H1 (cell line): ENCODE results near the gene MRPL20. TPM values are rescaled to one million over a fixed set of nuclear protein-coding genes. Genes with fewer than 3 reads are reported as not detected.

ENCODE experiments used
- CTCF ChIA-PET: fragments of 300-600 bp; sonication (Branson Sonifier 250); formaldehyde crosslinking; loops from one replicate; lab custom pipeline; 2021; ENCODE audit not compliant: partially characterized antibody; lab: Charles Lee
- POLR2A ChIA-PET: fragments of 300-600 bp; sonication (Branson Sonifier 250); formaldehyde crosslinking; loops from one replicate; lab custom pipeline; 2021; ENCODE audit warnings: inconsistent platforms; ENCODE audit not compliant: partially characterized antibody; lab: Charles Lee
- DNase-seq, 2 experiments: peaks; one replicate each; pipeline versions ENCODE4 v3.0.0 to v3.0.0-alpha.2; 2010 to 2022; ENCODE audit warnings: low spot score in 2 of 2, low read depth in 1 of 2, mixed read lengths in 1 of 2
- FAIRE-seq: peaks from 2 replicates; lab custom pipeline; 2011; peaks lifted over from hg19 to GRCh38; lab: Jason Lieb, UNC
- H2AFZ ChIP-seq: 2 replicates; pipeline ENCODE4 v1.8.1; 2012; ENCODE audit warnings: low read length, inconsistent platforms
- H2AK5ac ChIP-seq: 2 replicates; pipeline ENCODE4 v1.6.1; 2013; ENCODE audit warnings: low read depth, low read length
- H2BK120ac ChIP-seq: replicated peaks from 2 replicates; pipeline ENCODE3; 2013; ENCODE audit warnings: low read depth, low read length, inconsistent platforms
- H2BK12ac ChIP-seq: 2 replicates; pipeline ENCODE4 v1.6.1; 2013; ENCODE audit warnings: low read depth, low read length
- H2BK15ac ChIP-seq: 2 replicates; pipeline ENCODE4 v1.6.1; 2013; ENCODE audit warnings: low read length
- H2BK20ac ChIP-seq: 2 replicates; pipeline ENCODE4 v1.6.1; 2013; ENCODE audit warnings: low read length
- H2BK5ac ChIP-seq: 2 replicates; pipeline ENCODE4 v1.6.1; 2013; ENCODE audit warnings: low read depth, low read length
- H3K14ac ChIP-seq: 2 replicates; pipeline ENCODE4 v1.6.1; 2013; ENCODE audit warnings: inconsistent platforms; ENCODE audit not compliant: insufficient read length
- H3K18ac ChIP-seq: 2 replicates; pipeline ENCODE4 v1.6.1; 2013; ENCODE audit warnings: low read length; ENCODE audit errors: extremely low read depth
- H3K23ac ChIP-seq: 2 replicates; pipeline ENCODE4 v1.6.1; 2013; ENCODE audit warnings: inconsistent platforms; ENCODE audit not compliant: insufficient read length
- H3K23me2 ChIP-seq: 2 replicates; pipeline ENCODE4 v1.6.1; 2013; ENCODE audit warnings: low read depth, low read length
- H3K27ac ChIP-seq: 2 replicates; pipeline ENCODE4 v1.6.1; 2011; ENCODE audit warnings: low read depth, low read length, inconsistent platforms
- H3K27me3 ChIP-seq, 4 experiments: replicated peaks in 1 of 4; 1 replicate in 1 of 4; 2 replicates in 3 of 4; pipeline versions ENCODE4 v1.6.1 to v1.8.1; 2011 to 2013; ENCODE audit warnings: low read length in 3 of 4, mild to moderate bottlenecking in 3 of 4, inconsistent platforms in 2 of 4, mixed read lengths in 2 of 4, moderate library complexity in 1 of 4; ENCODE audit not compliant: control insufficient read depth in 3 of 4, insufficient read depth in 3 of 4; ENCODE audit errors: extremely low read depth in 1 of 4
- H3K36me3 ChIP-seq, 4 experiments: 2 replicates each; pipeline versions ENCODE4 v1.6.1 to v1.8.1; 2011 to 2013; ENCODE audit warnings: mild to moderate bottlenecking in 4 of 4, low read length in 3 of 4, moderate library complexity in 2 of 4, control low read depth in 1 of 4, inconsistent platforms in 1 of 4; ENCODE audit not compliant: insufficient read depth in 4 of 4, control insufficient read depth in 2 of 4
- H3K4ac ChIP-seq: replicated peaks from 2 replicates; pipeline ENCODE3; 2013; ENCODE audit warnings: low read length, low read depth, mixed read lengths, inconsistent platforms; ENCODE audit not compliant: insufficient read length
- H3K4me1 ChIP-seq, 4 experiments: replicated peaks in 1 of 4; 1 replicate in 1 of 4; 2 replicates in 3 of 4; pipeline versions ENCODE4 v1.6.1 to v1.8.1; 2011 to 2013; ENCODE audit warnings: low read length in 3 of 4, inconsistent platforms in 2 of 4, mixed read lengths in 1 of 4; ENCODE audit not compliant: insufficient read depth in 4 of 4, control insufficient read depth in 3 of 4
- H3K4me2 ChIP-seq, 2 experiments: 2 replicates each; pipeline versions ENCODE4 v1.6.1 to v1.8.1; 2011 to 2013; ENCODE audit warnings: low read depth in 2 of 2, low read length in 2 of 2, control low read depth in 1 of 2, inconsistent platforms in 1 of 2, mild to moderate bottlenecking in 1 of 2; ENCODE audit not compliant: insufficient read depth in 1 of 2
- H3K4me3 ChIP-seq, 4 experiments: fragments of 200-600, 300-600 bp in 1 of 4; sonication (generic), shearing (Covaris generic), sonication (Bioruptor Twin) in 1 of 4; 2 replicates each; pipeline versions ENCODE4 v1.5.1 to v1.8.1; 2011 to 2016; ENCODE audit warnings: low read length in 4 of 4, low read depth in 3 of 4, control low read depth in 2 of 4, inconsistent platforms in 2 of 4, mild to moderate bottlenecking in 2 of 4, mixed read lengths in 1 of 4, moderate library complexity in 1 of 4; ENCODE audit not compliant: insufficient read depth in 2 of 4; ENCODE audit errors: extremely low read depth in 1 of 4
- H3K56ac ChIP-seq: replicated peaks from 2 replicates; pipeline ENCODE3; 2013; ENCODE audit warnings: low read depth, mild to moderate bottlenecking, mixed read lengths, low read length, inconsistent platforms; ENCODE audit not compliant: insufficient read length
- H3K79me1 ChIP-seq: 2 replicates; pipeline ENCODE4 v1.6.1; 2013; ENCODE audit warnings: low read depth, low read length, control low read depth
- H3K79me2 ChIP-seq, 2 experiments: 2 replicates each; pipeline versions ENCODE4 v1.6.1 to v1.8.1; 2012 to 2013; ENCODE audit warnings: low read length in 2 of 2, mild to moderate bottlenecking in 2 of 2, inconsistent platforms in 1 of 2; ENCODE audit not compliant: insufficient read depth in 2 of 2, control insufficient read depth in 1 of 2
- H3K9ac ChIP-seq, 4 experiments: replicated peaks in 1 of 4; 1 replicate in 1 of 4; 2 replicates in 3 of 4; pipeline versions ENCODE4 v1.6.1 to v1.8.1; 2011 to 2013; ENCODE audit warnings: low read depth in 3 of 4, low read length in 3 of 4, control low read depth in 2 of 4, mild to moderate bottlenecking in 2 of 4, moderate library complexity in 2 of 4, inconsistent platforms in 1 of 4; ENCODE audit errors: extremely low read depth in 1 of 4
- H3K9me3 ChIP-seq, 2 experiments: 2 replicates each; pipeline versions ENCODE4 v1.6.1 to v1.8.1; 2012 to 2013; ENCODE audit warnings: mild to moderate bottlenecking in 2 of 2, moderate library complexity in 2 of 2, control low read depth in 1 of 2, inconsistent platforms in 1 of 2, low read depth in 1 of 2, low read length in 1 of 2, mixed read lengths in 1 of 2; ENCODE audit not compliant: insufficient read depth in 2 of 2
- H4K20me1 ChIP-seq, 2 experiments: replicated peaks in 1 of 2; 2 replicates each; pipeline versions ENCODE3 to v1.8.1; 2011 to 2013; ENCODE audit warnings: inconsistent platforms in 2 of 2, low read length in 2 of 2, mild to moderate bottlenecking in 1 of 2; ENCODE audit not compliant: insufficient read depth in 2 of 2, control insufficient read depth in 1 of 2
- H4K5ac ChIP-seq: 2 replicates; pipeline ENCODE4 v1.6.1; 2013; ENCODE audit warnings: low read length, low read depth, mixed read lengths, inconsistent platforms; ENCODE audit not compliant: insufficient read length
- H4K8ac ChIP-seq: 2 replicates; pipeline ENCODE4 v1.8.0; 2013; ENCODE audit warnings: mild to moderate bottlenecking, moderate library complexity, low read length, inconsistent platforms; ENCODE audit not compliant: insufficient read depth; ENCODE audit errors: extremely low read depth
- H4K91ac ChIP-seq: replicated peaks from 2 replicates; pipeline ENCODE3; 2013; ENCODE audit warnings: low read length, mixed read lengths, inconsistent platforms; ENCODE audit not compliant: insufficient read length
- GTF2F1 ChIP-seq: IDR thresholded peaks from 2 replicates; pipeline ENCODE4 v1.6.1; 2012; ENCODE audit warnings: low read depth, low read length, improper control_type of control experiment, borderline replicate concordance
- PHF8 ChIP-seq: fragments of 200-600 bp; sonication (generic); conservative IDR thresholded peaks from 2 replicates; pipeline ENCODE4 v1.7.1; 2012; ENCODE audit warnings: low read depth, mild to moderate bottlenecking, inconsistent platforms, low read length, moderate library complexity
- POLR2A ChIP-seq, 2 experiments: IDR thresholded peaks; 1 replicate in 1 of 2; 2 replicates in 1 of 2; pipeline ENCODE4 v1.6.1; 2011; ENCODE audit warnings: low read depth in 2 of 2, low read length in 2 of 2, mild to moderate bottlenecking in 2 of 2; ENCODE audit errors: control extremely low read depth in 1 of 2
- POLR2AphosphoS5 ChIP-seq: IDR thresholded peaks from 2 replicates; pipeline ENCODE4 v1.6.1; 2011; ENCODE audit warnings: low read depth, low read length
- SP1 ChIP-seq: IDR thresholded peaks from 2 replicates; pipeline ENCODE4 v1.6.1; 2011; ENCODE audit warnings: low read depth, low read length
- TAF7 ChIP-seq: optimal IDR thresholded peaks from 2 replicates; pipeline ENCODE3; 2011; ENCODE audit warnings: low read depth, mild to moderate bottlenecking, inconsistent platforms, low read length, moderate library complexity, borderline replicate concordance
- TCF12 ChIP-seq: IDR thresholded peaks from 2 replicates; pipeline ENCODE4 v1.6.1; 2011; ENCODE audit warnings: low read depth, mild to moderate bottlenecking, low read length
- WGBS, 2 experiments: shearing (Covaris generic) in 1 of 2; methylation state at CpG; one replicate each; pipeline versions ENCODE4 v1.1.6 to v1.1.7; 2013 to 2015; ENCODE audit warnings: low lambda C conversion rate in 2 of 2, mixed read lengths in 2 of 2, inconsistent platforms in 1 of 2, low coverage in 1 of 2, missing lambda C conversion rate in 1 of 2; ENCODE audit not compliant: insufficient replicate concordance in 2 of 2, insufficient coverage in 1 of 2, insufficient read length in 1 of 2; ENCODE audit errors: extremely low coverage in 1 of 2, missing lambda C conversion rate in 1 of 2; 5-methylcytosine and 5-hydroxymethylcytosine counted together
- polyA plus RNA-seq, 7 experiments: library from polyadenylated mRNA; depleted of rRNA in 3 of 7; stranded (reverse) in 5 of 7; unstranded in 2 of 7; fragments of >200 nt in 5 of 7; fragments of 200-250 nt in 2 of 7; gene quantifications; 1 replicate in 5 of 7; 2 replicates in 1 of 7; 4 replicates in 1 of 7; pipeline versions ENCODE4 v1.2.1 to v1.2.3, GENCODE V29; 2011 to 2013; ENCODE audit warnings: missing spikeins in 2 of 7, mixed read lengths in 2 of 7
- total RNA-seq: library from RNA; stranded (reverse); fragmentation: NEBNext Ultra II Directional; extraction: Animal tissue kit (Norgen Biotek cat#: 25700); gene quantifications from 2 replicates; pipeline ENCODE4 v1.2.1, GENCODE V29; 2021

MRPL20 gene
- total and polyA plus RNA-seq, 2 of the 8 experiments (the other 6 are each of a cell fraction or from before 2014, with no cell fraction given), result 126 to 151 TPM

DNA sequence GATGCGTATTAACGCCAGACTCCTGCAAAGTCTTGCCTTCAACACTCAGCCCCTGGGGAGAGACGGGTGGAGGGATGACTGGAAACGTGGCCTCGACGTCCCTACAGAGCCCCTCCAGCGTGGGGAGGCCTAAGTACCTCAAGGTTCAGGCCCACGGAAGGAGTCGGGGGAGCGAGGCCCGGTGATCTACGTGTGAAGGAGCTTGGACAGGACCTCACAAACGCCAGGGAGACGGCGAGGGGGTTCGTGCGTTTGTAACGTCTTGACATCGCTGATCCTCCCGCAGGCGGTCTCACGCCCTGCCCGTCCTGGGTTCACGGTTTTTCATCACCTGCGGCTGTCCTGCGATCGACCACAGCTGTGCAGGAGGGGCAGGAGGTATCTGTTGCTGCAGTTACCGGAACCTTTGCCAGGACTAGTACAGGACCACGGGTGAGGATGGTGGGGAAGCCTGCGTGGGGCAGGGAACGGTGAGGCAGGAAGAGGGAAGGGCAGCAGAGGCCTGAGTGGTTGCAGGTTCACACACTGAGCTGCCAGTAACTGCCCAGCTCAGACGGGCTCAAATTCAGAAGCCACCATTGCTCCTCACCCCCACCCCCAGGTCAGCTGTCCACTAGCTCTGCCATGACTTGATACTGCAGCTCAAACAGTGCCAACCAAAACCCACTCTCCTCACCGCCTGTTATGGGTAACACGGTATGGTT lies 7.1 kb downstream of the MRPL20 start:
- 22% methylated on average over 34 of the region's 34 CpGs; no CpG with 5 or more reads in 1 of the 2 experiments for WGBS, 2 experiments
- H4K5ac ChIP-seq, result peak overlapping the region; percentile 99
- H2BK20ac ChIP-seq, result no peak overlapping the region
- peaks cover 27 to 62% (median 43%) of the 10 kb centered on the region in 4 experiments for H3K36me3 ChIP-seq
- peak overlapping the region; percentile 12 for H3K4ac ChIP-seq
- H2BK15ac ChIP-seq, result no peak overlapping the region
- peak overlapping the region; percentile 55 for H3K18ac ChIP-seq
- ChIA-PET CTCF (interaction anchor here (0.5 to 3.6 kb wide), 16 partner anchors 8 to 373 kb away, joined by 3 to 32 read pairs (median 8); partner anchors contain the start of genes AURKAIP1 and DVL1), POLR2A (interaction anchor here (0.9 to 33.4 kb wide), 16 partner anchors 4 to 175 kb away, joined by 3 to 719 read pairs (median 4); partner anchors contain the start of genes ANKRD65, AURKAIP1, CCNL2 and MRPL20)
- peaks cover 0 to 18% (median 13%) of the 10 kb centered on the region in 4 experiments; a peak in 6 of 7 replicates for H3K4me1 ChIP-seq
- DNase-seq, result no peak
- H3K9me3 ChIP-seq, result no peaks in the 10 kb centered on the region
- H3K79me2 ChIP-seq, result peaks cover 6 to 49% of the 10 kb centered on the region in 2 experiments; a peak in 3 of 4 replicates
- H3K9ac ChIP-seq, result peak overlapping the region; percentile 88 to 91 (median 90)
- H3K56ac ChIP-seq, result peak overlapping the region; percentile 91
- peak overlapping the region; percentile 47; the same call in 1 of the 2 replicates for H2AK5ac ChIP-seq
- no peak overlapping the region for H3K14ac ChIP-seq
- H4K91ac ChIP-seq, result peak overlapping the region; percentile 90
- peak overlapping the region; percentile 62 for H4K8ac ChIP-seq
- H3K79me1 ChIP-seq, result peaks cover 15% of the 10 kb centered on the region
- H3K23me2 ChIP-seq, result peaks cover 17% of the 10 kb centered on the region
- peak overlapping the region; percentile 73 for H2BK5ac ChIP-seq
- peak; percentile 71 for TF ChIP-seq POLR2AphosphoS5
- TF ChIP-seq GTF2F1, result no peak
- TF ChIP-seq PHF8, result 0 out of 2 replicates have a peak, but pooled peaks have one; percentile 15
- TF ChIP-seq POLR2A (IDR thresholded peaks at IDR 0.05; ENCODE audit: control extremely low read depth in 1 of 2, low read depth in 2 of 2, low read length in 2 of 2), result peak in 1 of 2 experiments; percentile 75; a peak in 2 of 3 replicates
- no peak for TF ChIP-seq SP1
- TF ChIP-seq TCF12, result no peak
- peak; percentile 17 for TF ChIP-seq TAF7
- H2AFZ ChIP-seq, result no peak overlapping the region
- no peaks in the 10 kb centered on the region for H3K27me3 ChIP-seq
- H2BK12ac ChIP-seq, result no peak overlapping the region
- peak overlapping the region; percentile 93 to 95 (median 94) for H3K4me3 ChIP-seq
- peak overlapping the region; percentile 76 for H3K27ac ChIP-seq
- peak overlapping the region; percentile 91 to 100 for H3K4me2 ChIP-seq
- peak overlapping the region; percentile 21 for H2BK120ac ChIP-seq
- peaks cover 11 to 25% of the 10 kb centered on the region in 2 experiments for H4K20me1 ChIP-seq
- no peak overlapping the region for H3K23ac ChIP-seq
- no peak for FAIRE-seq
